Measurements from ENCODE around the gene KRTAP2-3.
"Not testable (repeated sequence)": the region's sequence is repeated elsewhere in the genome, so short reads cannot be mapped to it uniquely, and the experiment has no call there.

Gene KRTAP2-3

GRCh38 chr17:41067281-41067680 lies 7.4 kb upstream of the KRTAP2-3 start:
- no peak for DNase-seq (ENCODE audit: low spot score)

- peak; percentile 78 for DNase-seq (ENCODE audit: low spot score)
Measured at GRCh38 chr17:41065829-41066624, 6.1 kb upstream of the KRTAP2-3 start, which contains the start of gene KRTAP2-4. Gene KRTAP2-4 (minus strand): TSS chr17:41065879. CDS start chr17:41065845, 34 bp downstream.

GRCh38 chr17:41065016-41065689 lies 5.2 kb upstream of the KRTAP2-3 start:
- DNase-seq (ENCODE audit: low spot score): not testable (repeated sequence)

GRCh38 chr17:41064301-41064700 lies 4.4 kb upstream of the KRTAP2-3 start:
- no peak for DNase-seq (ENCODE audit: low spot score)

- no peak for DNase-seq (ENCODE audit: low spot score)
Measured at GRCh38 chr17:41063449-41063848, 3.5 kb upstream of the KRTAP2-3 start.

- peak; percentile 87 for DNase-seq (ENCODE audit: low spot score)
Measured at GRCh38 chr17:41061964-41062363, 2.0 kb upstream of the KRTAP2-3 start.

- DNase-seq (ENCODE audit: low spot score): peak; percentile 71
Measured at GRCh38 chr17:41059276-41060051, 450 bp downstream of the KRTAP2-3 start.

- no peak for DNase-seq (ENCODE audit: low spot score)
Measured at GRCh38 chr17:41058741-41059140, 1.2 kb downstream of the KRTAP2-3 start.

GRCh38 chr17:41057547-41057946 lies 2.4 kb downstream of the KRTAP2-3 start:
- DNase-seq (ENCODE audit: low spot score): no peak

- DNase-seq (ENCODE audit: low spot score): not testable (repeated sequence)
Measured at GRCh38 chr17:41055130-41055529, 4.8 kb downstream of the KRTAP2-3 start, which contains the start of gene KRTAP2-2. Gene KRTAP2-2 (minus strand): TSS chr17:41055230. CDS start chr17:41055211, 19 bp downstream.

GRCh38 chr17:41054556-41054955 lies 5.4 kb downstream of the KRTAP2-3 start:
- DNase-seq (ENCODE audit: low spot score): not testable (repeated sequence)

- no peak for DNase-seq (ENCODE audit: low spot score)
Measured at GRCh38 chr17:41054025-41054424, 5.9 kb downstream of the KRTAP2-3 start.

- no peak for DNase-seq (ENCODE audit: low spot score)
Measured at GRCh38 chr17:41052566-41052965, 7.3 kb downstream of the KRTAP2-3 start.

GRCh38 chr17:41049110-41049509 lies 10.8 kb downstream of the KRTAP2-3 start:
- peak; percentile 79 for DNase-seq (ENCODE audit: low spot score)

- DNase-seq (ENCODE audit: low spot score): peak; percentile 85
Measured at GRCh38 chr17:41048441-41048840, 11.5 kb downstream of the KRTAP2-3 start.

- not testable (repeated sequence) for DNase-seq (ENCODE audit: low spot score)
Measured at GRCh38 chr17:41046735-41047465, 13.0 kb downstream of the KRTAP2-3 start, which contains the start of gene KRTAP2-1. Gene KRTAP2-1 (minus strand): TSS chr17:41047316. CDS start chr17:41047267, 49 bp downstream.

- no peak for DNase-seq (ENCODE audit: low spot score)
Measured at GRCh38 chr17:41042953-41043352, 17.0 kb downstream of the KRTAP2-3 start.

GRCh38 chr17:41040783-41041571 lies 18.9 kb downstream of the KRTAP2-3 start, which contains the start of gene KRTAP1-1:
Gene KRTAP1-1 (minus strand): TSS chr17:41041450. CDS start chr17:41041397, 53 bp downstream.
- peak; percentile 26 for DNase-seq (ENCODE audit: low spot score)

- DNase-seq (ENCODE audit: low spot score): no peak
Measured at GRCh38 chr17:41037853-41038350, 22.0 kb downstream of the KRTAP2-3 start.

GRCh38 chr17:41034346-41034935 lies 25.5 kb downstream of the KRTAP2-3 start, which contains the start of gene KRTAP1-3:
Gene KRTAP1-3 (minus strand): TSS chr17:41034874. CDS start chr17:41034821, 53 bp downstream.
- not testable (repeated sequence) for DNase-seq (ENCODE audit: low spot score)

All from hepatic stellate cell (primary cell).